CD14-positive monocyte (primary cell): ENCODE results near the gene ANKRD55. TPM values are rescaled to one million over a fixed set of nuclear protein-coding genes. Genes with fewer than 3 reads are reported as not detected.

ENCODE experiments used
- DNase-seq, 3 donors: peaks; one replicate each; pipeline ENCODE4 v3.0.0-alpha.2; 2011 to 2022
- H2AFZ ChIP-seq: 2 replicates; pipeline ENCODE4 v1.6.0; 2012; ENCODE audit warnings: mild to moderate bottlenecking, low read depth, low read length, inconsistent platforms; ENCODE audit not compliant: insufficient read depth, poor library complexity, severe bottlenecking
- H3K27ac ChIP-seq, 2 donors: 1 replicate in 1 of 2; 2 replicates in 1 of 2; pipeline ENCODE4 v1.5.1; 2012 to 2013; ENCODE audit warnings: low read length in 2 of 2, control low read depth in 1 of 2, inconsistent platforms in 1 of 2, low read depth in 1 of 2, mild to moderate bottlenecking in 1 of 2
- H3K27me3 ChIP-seq, 2 donors: one replicate each; pipeline versions ENCODE4 v1.6.0 to v1.6.1; 2011 to 2013; ENCODE audit warnings: low read length in 2 of 2; ENCODE audit not compliant: control insufficient read depth in 2 of 2, insufficient read depth in 2 of 2
- H3K36me3 ChIP-seq, 2 donors: replicated peaks in 1 of 2; 1 replicate in 1 of 2; 2 replicates in 1 of 2; pipeline versions ENCODE4 v1.5.1 to v1.6.1; 2012 to 2013; ENCODE audit warnings: low read length in 2 of 2, control low read depth in 1 of 2, inconsistent platforms in 1 of 2, mild to moderate bottlenecking in 1 of 2; ENCODE audit not compliant: insufficient read depth in 2 of 2, control insufficient read depth in 1 of 2
- H3K4me1 ChIP-seq, 2 donors: 1 replicate in 1 of 2; 2 replicates in 1 of 2; pipeline versions ENCODE4 v1.5.1 to v1.6.1; 2012 to 2013; ENCODE audit warnings: low read length in 2 of 2, control low read depth in 1 of 2, inconsistent platforms in 1 of 2, mild to moderate bottlenecking in 1 of 2, moderate library complexity in 1 of 2; ENCODE audit not compliant: insufficient read depth in 2 of 2, control insufficient read depth in 1 of 2
- H3K4me2 ChIP-seq: replicated peaks from 2 replicates; pipeline ENCODE3; 2012; ENCODE audit warnings: low read length, moderate library complexity, mild to moderate bottlenecking; ENCODE audit not compliant: poor library complexity, severe bottlenecking; ENCODE audit errors: extremely low read depth
- H3K4me3 ChIP-seq, 3 experiments: fragments of 200-600 bp in 1 of 3; sonication (generic) in 1 of 3; replicated peaks in 1 of 3; 1 replicate in 2 of 3; 2 replicates in 1 of 3; pipeline ENCODE4 v1.5.1; 2011 to 2013; ENCODE audit warnings: low read length in 3 of 3, mild to moderate bottlenecking in 3 of 3, control low read depth in 2 of 3, low read depth in 2 of 3, inconsistent platforms in 1 of 3, moderate library complexity in 1 of 3
- H3K79me2 ChIP-seq: 2 replicates; pipeline ENCODE4 v1.6.0; 2012; ENCODE audit warnings: mild to moderate bottlenecking, control low read depth, inconsistent platforms, low read length, moderate library complexity; ENCODE audit not compliant: insufficient read depth
- H3K9ac ChIP-seq: 2 replicates; pipeline ENCODE4 v1.6.0; 2017; ENCODE audit warnings: low read length, mild to moderate bottlenecking; ENCODE audit not compliant: insufficient read depth, poor library complexity, severe bottlenecking
- H3K9me3 ChIP-seq, 2 donors: replicated peaks in 1 of 2; 1 replicate in 1 of 2; 2 replicates in 1 of 2; pipeline versions ENCODE4 v1.5.1 to v1.6.1; 2012 to 2013; ENCODE audit warnings: low read length in 2 of 2, control low read depth in 1 of 2; ENCODE audit not compliant: control insufficient read depth in 1 of 2, insufficient read depth in 1 of 2
- H4K20me1 ChIP-seq: 2 replicates; pipeline ENCODE4 v1.6.0; 2012; ENCODE audit warnings: mild to moderate bottlenecking, low read length, control low read depth, moderate library complexity; ENCODE audit not compliant: insufficient read depth
- H3K27ac Mint-ChIP-seq, 7 donors: one replicate each; pipeline ENCODE4 v1.8.0; 2020; ENCODE audit warnings: mild to moderate bottlenecking in 7 of 7, mixed read lengths in 7 of 7, moderate library complexity in 6 of 7, inconsistent platforms in 2 of 7
- H3K27me3 Mint-ChIP-seq, 3 donors: one replicate each; pipeline ENCODE4 v1.8.0; 2021 to 2022; ENCODE audit warnings: low read depth in 3 of 3, mild to moderate bottlenecking in 3 of 3, mixed read lengths in 3 of 3, moderate library complexity in 3 of 3, inconsistent platforms in 1 of 3
- H3K36me3 Mint-ChIP-seq, 2 donors: one replicate each; pipeline ENCODE4 v1.8.0; 2020; ENCODE audit warnings: mixed read lengths in 2 of 2, inconsistent platforms in 1 of 2, mild to moderate bottlenecking in 1 of 2
- H3K4me1 Mint-ChIP-seq: one replicate; pipeline ENCODE4 v1.8.0; 2020; ENCODE audit warnings: mild to moderate bottlenecking, mixed read lengths
- H3K4me3 Mint-ChIP-seq, 2 donors: one replicate each; pipeline ENCODE4 v1.8.0; 2020; ENCODE audit warnings: mild to moderate bottlenecking in 2 of 2, mixed read lengths in 2 of 2, moderate library complexity in 1 of 2
- H3K9me3 Mint-ChIP-seq, 7 donors: one replicate each; pipeline ENCODE4 v1.8.0; 2020 to 2022; ENCODE audit warnings: mixed read lengths in 7 of 7, mild to moderate bottlenecking in 6 of 7, moderate library complexity in 6 of 7, inconsistent platforms in 2 of 7
- WGBS: methylation state at CpG from one replicate; pipeline ENCODE4 v1.1.5; 2013; ENCODE audit warnings: missing lambda C conversion rate; ENCODE audit not compliant: insufficient coverage; 5-methylcytosine and 5-hydroxymethylcytosine counted together
- intact Hi-C, 2 donors: fragments of 100-400 bp; cut with micrococcal nuclease; formaldehyde crosslinking; loops; one replicate each; pipeline versions ENCODE4 v1.15.0 to v1.15.1; 2023
- polyA plus RNA-seq, 3 donors: library from polyadenylated mRNA; depleted of rRNA in 1 of 3; unstranded in 2 of 3; stranded (reverse) in 1 of 3; fragments of 300-500 nt in 2 of 3; fragments of >200 nt in 1 of 3; fragmentation: Illumina TruSeq in 2 of 3; gene quantifications; 1 replicate in 2 of 3; 2 replicates in 1 of 3; pipeline ENCODE4 v1.2.3, GENCODE V29; 2012 to 2021
- TF ChIP-seq, protein P1 (sequence below): fragments of 200-600 bp; IDR thresholded peaks from one replicate; pipeline ENCODE4 v1.8.0; 2022; ENCODE audit warnings: antibody characterized with exemption, mild to moderate bottlenecking

ANKRD55 gene
- polyA plus RNA-seq, 3 donors, result 0.20 to 0.55 (median 0.28) TPM

GRCh38 chr5:56072863-56073766, 160.0 kb downstream of the ANKRD55 start:
- no peaks in the 10 kb centered on the region for H3K36me3 ChIP-seq
- H3K4me1 ChIP-seq, result peaks cover 30 to 47% of the 10 kb centered on the region in 2 donors
- H3K4me3 Mint-ChIP-seq, result no peak overlapping the region
- no peaks in the 10 kb centered on the region for H3K36me3 Mint-ChIP-seq
- H3K4me3 ChIP-seq, result no peak overlapping the region
- H3K79me2 ChIP-seq, result no peaks in the 10 kb centered on the region
- DNase-seq, result no peak
- H3K4me1 Mint-ChIP-seq, result peaks cover 53% of the 10 kb centered on the region
- H3K9ac ChIP-seq, result no peak overlapping the region
- no peaks in the 10 kb centered on the region for H3K9me3 Mint-ChIP-seq
- intact Hi-C loops, result loop anchor here (5.0 to 10.0 kb wide), 3 partner anchors 72 to 112 kb away; no protein-coding TSS in a partner anchor
- H3K27ac Mint-ChIP-seq, result no peak overlapping the region
- no peaks in the 10 kb centered on the region for H4K20me1 ChIP-seq
- no peaks in the 10 kb centered on the region for H3K9me3 ChIP-seq
- no peak overlapping the region for H3K27ac ChIP-seq
- WGBS, result 100% methylated on average over 2 of the region's 6 CpGs
- no peaks in the 10 kb centered on the region for H3K27me3 ChIP-seq
- H3K4me2 ChIP-seq, result no peak overlapping the region
- H2AFZ ChIP-seq, result no peak overlapping the region
- H3K27me3 Mint-ChIP-seq, result peaks cover 2 to 21% (median 3%) of the 10 kb centered on the region in 3 donors
- TF ChIP-seq, protein P1, sequence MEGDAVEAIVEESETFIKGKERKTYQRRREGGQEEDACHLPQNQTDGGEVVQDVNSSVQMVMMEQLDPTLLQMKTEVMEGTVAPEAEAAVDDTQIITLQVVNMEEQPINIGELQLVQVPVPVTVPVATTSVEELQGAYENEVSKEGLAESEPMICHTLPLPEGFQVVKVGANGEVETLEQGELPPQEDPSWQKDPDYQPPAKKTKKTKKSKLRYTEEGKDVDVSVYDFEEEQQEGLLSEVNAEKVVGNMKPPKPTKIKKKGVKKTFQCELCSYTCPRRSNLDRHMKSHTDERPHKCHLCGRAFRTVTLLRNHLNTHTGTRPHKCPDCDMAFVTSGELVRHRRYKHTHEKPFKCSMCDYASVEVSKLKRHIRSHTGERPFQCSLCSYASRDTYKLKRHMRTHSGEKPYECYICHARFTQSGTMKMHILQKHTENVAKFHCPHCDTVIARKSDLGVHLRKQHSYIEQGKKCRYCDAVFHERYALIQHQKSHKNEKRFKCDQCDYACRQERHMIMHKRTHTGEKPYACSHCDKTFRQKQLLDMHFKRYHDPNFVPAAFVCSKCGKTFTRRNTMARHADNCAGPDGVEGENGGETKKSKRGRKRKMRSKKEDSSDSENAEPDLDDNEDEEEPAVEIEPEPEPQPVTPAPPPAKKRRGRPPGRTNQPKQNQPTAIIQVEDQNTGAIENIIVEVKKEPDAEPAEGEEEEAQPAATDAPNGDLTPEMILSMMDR, result no peak

DNA sequence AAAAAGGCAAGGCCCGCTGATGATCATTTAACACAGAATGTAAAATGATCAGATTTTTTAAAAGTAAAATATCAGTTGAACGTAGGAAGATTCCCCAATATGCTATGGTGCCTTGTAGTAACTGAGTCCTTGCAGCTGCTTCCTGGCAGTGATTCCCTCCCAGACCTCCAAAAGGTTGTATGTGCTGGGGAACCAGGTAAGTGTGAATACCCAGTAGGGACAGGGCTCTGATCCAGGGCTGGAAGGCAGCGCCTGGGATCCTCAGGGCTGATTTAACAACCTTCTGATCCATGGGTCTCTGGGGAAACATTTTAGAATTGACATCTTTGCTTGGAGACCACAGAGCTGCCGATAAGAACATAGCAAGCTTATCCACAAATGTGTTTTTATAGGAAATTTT, 161.7 kb downstream of the ANKRD55 start:
- Histone ChIP-seq H3K4me3 (peak overlapping the region in 1 of 3 experiments; percentile 54), H3K27me3 (no peaks in the 10 kb centered on the region), H3K4me1 (peaks cover 27 to 46% of the 10 kb centered on the region in 2 donors), H2AFZ (peak overlapping the region; percentile 84), H3K9ac (no peak overlapping the region), H3K27ac (peak overlapping the region; percentile 68 to 74), H3K9me3 (no peaks in the 10 kb centered on the region), H4K20me1 (no peaks in the 10 kb centered on the region), H3K36me3 (no peaks in the 10 kb centered on the region), H3K4me2 (peak overlapping the region; percentile 73), H3K79me2 (no peaks in the 10 kb centered on the region)
- WGBS, result 43% methylated on average over 1 of the region's 4 CpGs
- TF ChIP-seq, protein P1, result no peak
- Mint-ChIP-seq H3K9me3 (no peaks in the 10 kb centered on the region), H3K27ac (peak overlapping the region; percentile 71 to 86 (median 84)), H3K4me3 (peak overlapping the region; percentile 12 to 66), H3K4me1 (peaks cover 57% of the 10 kb centered on the region), H3K27me3 (peaks cover 2 to 19% (median 5%) of the 10 kb centered on the region in 3 donors), H3K36me3 (no peaks in the 10 kb centered on the region)
- intact Hi-C loops, result loop anchor here (5.0 to 10.0 kb wide), 3 partner anchors 73 to 113 kb away; no protein-coding TSS in a partner anchor
- no peak for DNase-seq
